ENCODE data around the gene FBXL16.

The FBXL16 gene

DNA sequence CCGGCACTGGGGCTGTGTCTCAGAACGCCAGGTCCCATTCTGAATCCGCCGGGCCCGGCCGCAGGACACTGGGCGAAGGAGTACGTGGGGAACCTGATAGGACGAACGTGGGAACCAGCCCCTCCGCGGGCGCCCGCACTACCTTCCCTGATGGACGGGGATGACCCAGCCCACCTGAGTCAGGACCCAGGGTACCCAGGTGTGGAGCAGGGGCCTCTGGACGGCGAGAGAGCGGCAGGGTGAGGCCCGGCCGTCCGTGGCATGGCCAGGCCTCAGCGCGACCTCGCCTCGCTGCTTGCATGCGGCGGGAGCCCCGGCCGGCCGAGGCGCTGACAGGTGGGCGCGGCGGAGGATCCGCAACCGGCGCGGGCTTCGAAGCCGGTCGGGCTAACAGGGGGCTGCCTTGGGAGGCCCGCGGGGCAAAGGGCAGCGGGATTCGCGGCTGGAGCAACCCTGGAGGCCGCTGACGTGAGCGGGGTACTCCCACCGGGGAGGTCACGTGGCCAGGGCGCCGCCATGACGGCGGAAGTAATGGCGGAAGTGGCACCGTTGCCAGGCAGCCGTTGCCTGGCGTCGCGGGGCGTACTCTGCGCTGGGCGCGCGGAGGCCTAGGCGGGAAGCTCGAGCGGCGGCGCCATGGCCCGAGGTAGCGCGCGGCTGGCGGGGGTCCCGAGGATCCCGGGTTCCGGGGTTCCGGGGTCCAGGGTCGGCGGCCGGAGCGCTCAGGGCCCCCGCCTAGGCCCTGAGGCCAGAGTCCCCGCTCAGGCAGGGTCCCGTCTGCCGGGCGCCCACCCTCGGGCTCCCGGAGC is 56.6 kb downstream of the FBXL16 start, which contains the start of gene WDR90:
WDR90 (plus strand) TSS at position 585 of the 809 bp plus-strand sequence; CDS start at position 637, 52 bp downstream.
- TF ChIP-seq, protein P1, sequence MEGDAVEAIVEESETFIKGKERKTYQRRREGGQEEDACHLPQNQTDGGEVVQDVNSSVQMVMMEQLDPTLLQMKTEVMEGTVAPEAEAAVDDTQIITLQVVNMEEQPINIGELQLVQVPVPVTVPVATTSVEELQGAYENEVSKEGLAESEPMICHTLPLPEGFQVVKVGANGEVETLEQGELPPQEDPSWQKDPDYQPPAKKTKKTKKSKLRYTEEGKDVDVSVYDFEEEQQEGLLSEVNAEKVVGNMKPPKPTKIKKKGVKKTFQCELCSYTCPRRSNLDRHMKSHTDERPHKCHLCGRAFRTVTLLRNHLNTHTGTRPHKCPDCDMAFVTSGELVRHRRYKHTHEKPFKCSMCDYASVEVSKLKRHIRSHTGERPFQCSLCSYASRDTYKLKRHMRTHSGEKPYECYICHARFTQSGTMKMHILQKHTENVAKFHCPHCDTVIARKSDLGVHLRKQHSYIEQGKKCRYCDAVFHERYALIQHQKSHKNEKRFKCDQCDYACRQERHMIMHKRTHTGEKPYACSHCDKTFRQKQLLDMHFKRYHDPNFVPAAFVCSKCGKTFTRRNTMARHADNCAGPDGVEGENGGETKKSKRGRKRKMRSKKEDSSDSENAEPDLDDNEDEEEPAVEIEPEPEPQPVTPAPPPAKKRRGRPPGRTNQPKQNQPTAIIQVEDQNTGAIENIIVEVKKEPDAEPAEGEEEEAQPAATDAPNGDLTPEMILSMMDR (IDR thresholded peaks at IDR 0.05; ENCODE audit: borderline replicate concordance, insufficient read depth, low read depth, low read length), result no peak
- peak within 1 kb of the TSS; percentile 81 for H3K4me3 ChIP-seq (ENCODE audit: low read depth, low read length)

DNA sequence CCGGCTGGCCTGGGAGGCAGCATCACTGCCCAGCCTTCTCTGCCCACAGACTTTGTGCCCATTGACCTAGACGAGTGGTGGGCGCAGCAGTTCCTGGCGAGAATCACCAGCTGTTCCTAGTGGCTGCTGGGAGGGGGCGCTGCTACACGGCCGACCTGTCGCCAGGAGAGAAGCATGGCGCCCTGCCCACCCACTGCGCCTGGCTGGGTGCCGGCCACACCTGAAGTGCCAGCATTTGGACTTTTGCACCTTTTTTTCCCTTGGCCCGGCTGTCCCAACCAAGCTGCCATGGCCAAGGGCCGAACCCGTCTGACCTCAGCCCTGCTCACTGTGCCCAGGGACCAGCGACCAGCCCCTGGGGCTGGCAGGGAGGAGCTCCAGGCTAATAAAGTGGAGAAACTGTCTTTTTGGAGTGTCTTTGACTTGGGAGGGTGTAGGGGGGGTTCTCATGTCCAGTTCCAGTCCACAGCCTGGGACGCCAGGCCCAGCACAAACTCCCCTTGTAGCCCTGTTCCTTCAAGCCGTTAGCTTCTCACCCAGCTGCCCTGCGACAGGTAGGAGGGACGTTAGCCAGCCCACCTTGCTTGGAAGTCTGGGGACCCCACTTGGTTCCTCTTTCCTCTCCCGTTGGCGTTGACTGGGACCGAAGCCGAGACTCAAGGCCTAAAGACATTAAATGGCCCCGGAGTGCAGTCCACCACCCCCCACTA is 57.4 kb downstream of the FBXL16 start:
- H3K4me3 ChIP-seq (ENCODE audit: low read depth, low read length), result peak overlapping the region; percentile 81
- TF ChIP-seq, protein P1 (IDR thresholded peaks at IDR 0.05; ENCODE audit: borderline replicate concordance, insufficient read depth, low read depth, low read length), result peak; percentile 88

DNA sequence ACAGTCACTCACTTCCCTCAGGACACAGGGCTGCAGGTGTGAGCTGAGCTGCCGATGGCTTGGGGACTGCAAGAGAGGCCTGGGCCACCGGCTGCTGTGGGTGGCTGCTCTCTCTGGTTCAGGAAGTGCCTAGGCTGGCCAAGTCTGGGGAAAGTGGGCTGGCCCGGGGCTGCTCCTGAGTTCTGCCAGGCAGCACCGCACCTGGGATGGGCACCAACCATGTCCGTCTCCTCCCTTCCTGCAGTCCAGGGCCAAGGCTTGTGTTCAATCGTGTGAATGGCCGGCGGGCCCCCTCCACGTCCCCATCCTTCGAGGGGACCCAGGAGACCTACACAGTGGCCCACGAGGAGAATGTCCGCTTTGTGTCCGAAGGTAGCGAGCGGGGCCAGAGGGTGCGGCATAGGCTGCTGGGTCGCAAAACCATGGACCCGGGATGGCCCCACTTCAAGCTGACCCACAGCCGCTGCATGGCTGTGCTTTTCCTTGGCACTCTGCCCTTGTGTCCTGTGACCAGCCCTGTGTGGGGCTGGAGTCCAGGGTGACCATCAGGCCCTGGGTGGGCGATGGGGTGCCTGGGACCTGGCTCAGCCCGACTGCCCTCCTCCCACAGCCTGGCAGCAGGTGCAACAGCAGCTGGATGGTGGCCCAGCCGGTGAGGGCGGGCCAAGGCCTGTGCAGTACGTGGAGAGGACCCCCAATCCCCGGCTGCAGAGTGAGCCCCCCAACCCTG is 58.3 kb downstream of the FBXL16 start:
- TF ChIP-seq, protein P1 (IDR thresholded peaks at IDR 0.05; ENCODE audit: borderline replicate concordance, insufficient read depth, low read depth, low read length), result no peak
- no peak overlapping the region for H3K4me3 ChIP-seq (ENCODE audit: low read depth, low read length)

DNA sequence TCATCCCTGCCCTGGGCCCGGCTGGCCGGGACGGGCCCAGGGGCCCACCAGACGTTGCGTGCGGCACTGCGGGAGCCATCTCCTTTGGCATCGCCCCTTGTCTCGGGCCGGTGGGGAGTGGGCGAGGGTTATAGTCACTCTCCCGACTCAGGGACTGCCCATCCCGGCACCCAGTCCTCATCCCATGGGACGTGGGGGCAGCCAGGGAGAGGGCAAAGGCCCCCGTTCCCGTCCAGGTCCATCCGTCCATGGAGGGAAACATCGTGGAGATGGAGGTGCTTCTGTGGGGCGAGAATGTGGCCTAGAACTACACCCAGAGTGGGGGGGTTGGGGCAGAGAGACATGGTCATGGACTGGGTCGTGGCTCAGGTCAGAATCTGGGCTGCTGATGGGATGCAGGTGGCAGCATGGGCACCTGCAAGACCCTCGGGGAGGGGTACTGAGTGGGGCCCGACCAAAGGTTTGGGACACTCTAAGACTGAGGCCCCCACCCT is 58.9 kb downstream of the FBXL16 start:
- H3K4me3 ChIP-seq (ENCODE audit: low read depth, low read length), result no peak overlapping the region
- TF ChIP-seq, protein P1 (IDR thresholded peaks at IDR 0.05; ENCODE audit: borderline replicate concordance, insufficient read depth, low read depth, low read length), result no peak

DNA sequence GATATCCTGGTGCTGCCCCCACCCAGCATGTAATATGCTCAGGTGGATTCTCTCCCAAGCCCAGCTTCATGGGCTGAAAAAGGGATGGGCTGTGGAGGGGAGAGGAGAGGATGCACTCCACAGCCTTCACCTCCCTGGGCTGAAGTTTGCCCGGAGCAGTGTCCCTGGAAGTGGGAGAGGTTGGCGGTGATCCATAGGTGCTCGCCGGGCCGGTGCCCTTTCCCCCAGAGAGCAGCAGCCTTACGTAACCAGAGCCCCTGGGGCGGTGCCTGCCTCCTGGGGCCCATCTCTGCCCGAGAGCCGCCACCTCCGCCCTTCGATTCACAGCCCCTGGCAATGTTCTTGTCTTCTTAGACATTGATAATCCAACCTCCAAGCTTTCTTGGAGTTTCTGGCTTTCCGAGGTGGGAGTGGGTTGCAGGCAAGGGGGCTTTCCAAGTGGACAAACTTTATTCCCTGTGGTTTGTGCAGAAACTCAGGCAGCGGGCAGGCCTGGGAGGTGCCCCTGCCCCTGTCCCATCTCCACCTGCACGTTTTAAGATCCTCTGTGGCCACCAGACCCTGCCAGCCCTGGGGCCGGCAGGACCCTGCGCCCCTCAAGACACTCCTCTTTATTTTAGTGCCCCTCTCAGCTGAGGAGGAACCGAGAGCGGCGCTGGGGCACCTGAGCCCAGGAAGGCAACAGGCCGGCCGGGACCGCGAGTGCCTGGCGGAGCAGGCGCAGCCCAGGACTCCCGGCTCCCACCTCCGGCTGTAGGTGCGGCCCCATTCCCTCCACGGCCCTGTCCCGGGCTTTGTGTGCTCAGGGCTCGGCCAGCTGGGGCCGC is 59.5 kb downstream of the FBXL16 start:
- no peak overlapping the region for H3K4me3 ChIP-seq (ENCODE audit: low read depth, low read length)

DNA sequence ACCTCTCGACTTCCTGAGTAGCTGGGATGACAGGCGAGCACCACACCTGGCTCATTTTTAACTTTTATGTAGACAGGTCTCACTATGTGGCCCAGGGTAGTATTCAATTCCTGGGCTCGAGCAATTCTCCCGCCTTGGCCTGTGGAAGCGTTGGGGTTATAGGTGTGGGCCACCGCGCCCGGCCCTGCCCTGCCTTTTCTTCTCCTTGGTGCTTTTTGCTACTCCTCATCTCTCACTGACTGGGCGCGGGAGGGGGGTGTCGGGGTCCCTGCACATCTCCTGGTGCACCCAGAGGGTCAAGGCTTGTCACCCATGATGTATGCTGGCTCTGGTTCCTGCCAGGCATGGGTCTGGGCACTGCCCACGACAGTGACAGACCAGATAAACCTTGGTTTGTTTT is 61.0 kb downstream of the FBXL16 start:
- no peak overlapping the region for H3K4me3 ChIP-seq (ENCODE audit: low read depth, low read length)
- TF ChIP-seq, protein P1 (IDR thresholded peaks at IDR 0.05; ENCODE audit: borderline replicate concordance, insufficient read depth, low read depth, low read length), result no peak

More for the DNA sequence above, 59.5 kb downstream of the FBXL16 start:
- TF ChIP-seq, protein P1 (IDR thresholded peaks at IDR 0.05; ENCODE audit: borderline replicate concordance, insufficient read depth, low read depth, low read length), result no peak

All from GM12875 (cell line).